Esophagus muscularis mucosa (tissue), 3 donors: Measurements from ENCODE around the gene TTYH2.

Source experiments
- EP300 ChIP-seq: sonication (generic); formaldehyde crosslinking; IDR thresholded peaks from one replicate; pipeline ENCODE4 v1.6.1; 2017; ENCODE audit warnings: antibody characterized with exemption
- POLR2AphosphoS5 ChIP-seq, 2 donors: sonication (generic); formaldehyde crosslinking; IDR thresholded peaks; one replicate each; pipeline ENCODE4 v1.6.1; 2017; ENCODE audit warnings: antibody characterized with exemption in 2 of 2

DNA sequence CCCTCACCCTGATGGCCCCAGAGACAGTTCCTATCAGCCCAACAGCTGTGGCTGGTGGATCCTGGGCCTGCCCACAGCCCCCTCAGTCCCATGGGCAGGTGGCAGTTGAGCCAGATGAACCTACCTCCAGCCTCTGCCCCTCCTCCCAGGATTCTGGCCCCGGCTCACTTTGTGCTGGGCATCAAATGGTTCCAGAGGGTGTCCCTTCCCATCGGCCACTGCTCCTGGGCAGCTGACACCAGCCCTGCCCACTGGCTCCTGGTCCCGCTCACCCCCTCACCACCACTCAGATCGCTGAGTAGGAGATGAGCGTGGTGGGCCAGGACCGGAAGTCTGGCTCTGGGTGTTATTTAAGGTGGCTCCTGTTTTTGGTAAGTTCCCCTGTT lies 2.0 kb downstream of the TTYH2 start:
- TF ChIP-seq POLR2AphosphoS5 (IDR thresholded peaks at IDR 0.05): no peak
- no peak for TF ChIP-seq EP300
